OCI-LY1 (cell line): Measurements from ENCODE around the gene SLC25A25.

Experiments used
- EZH2 ChIP-seq: fragments of 200-600 bp; sonication (generic), shearing (Covaris generic); IDR thresholded peaks from 2 replicates; pipeline ENCODE4 v1.8.0; 2017; ENCODE audit warnings: borderline replicate concordance, mixed run types, mild to moderate bottlenecking, antibody characterized with exemption, low read length, moderate library complexity, mixed read lengths
- TF ChIP-seq, protein P1 (sequence below): fragments of 200-600 bp; sonication (generic), shearing (Covaris generic); IDR thresholded peaks from 2 replicates; pipeline ENCODE4 v1.5.1; 2017; ENCODE audit warnings: mild to moderate bottlenecking, antibody characterized with exemption, low read length, moderate library complexity, mixed read lengths

DNA sequence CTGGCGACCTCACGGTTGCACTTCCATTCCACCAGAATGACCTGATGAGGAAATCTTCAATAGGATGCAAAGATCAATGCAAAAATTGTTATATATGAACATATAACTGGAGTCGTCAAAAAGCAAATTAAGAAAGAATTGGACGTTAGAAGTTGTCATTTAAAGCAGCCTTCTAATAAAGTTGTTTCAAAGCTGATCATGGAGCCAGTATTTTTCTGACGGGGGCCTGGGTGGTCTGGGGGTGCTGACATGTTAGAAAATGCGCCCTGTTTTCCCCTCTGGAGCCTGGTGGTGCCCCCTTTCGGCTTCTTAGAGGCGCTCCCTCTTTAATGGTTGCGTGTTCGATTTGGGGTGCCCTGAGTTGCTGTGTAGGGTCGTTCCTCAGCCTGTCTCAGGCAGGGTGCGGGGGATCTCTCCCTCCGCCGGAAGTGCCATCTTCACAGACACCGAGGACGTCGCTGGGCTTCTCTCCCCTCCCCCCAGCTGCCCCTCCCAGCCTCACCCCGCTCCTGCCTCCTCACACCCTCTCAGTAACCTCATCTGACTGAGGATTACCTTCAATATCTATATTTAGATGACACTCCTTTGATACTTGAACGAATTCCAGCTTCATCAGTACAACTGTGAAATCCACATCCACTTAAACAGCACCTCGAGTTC lies 41.1 kb downstream of the SLC25A25 start:
- TF ChIP-seq, protein P1, sequence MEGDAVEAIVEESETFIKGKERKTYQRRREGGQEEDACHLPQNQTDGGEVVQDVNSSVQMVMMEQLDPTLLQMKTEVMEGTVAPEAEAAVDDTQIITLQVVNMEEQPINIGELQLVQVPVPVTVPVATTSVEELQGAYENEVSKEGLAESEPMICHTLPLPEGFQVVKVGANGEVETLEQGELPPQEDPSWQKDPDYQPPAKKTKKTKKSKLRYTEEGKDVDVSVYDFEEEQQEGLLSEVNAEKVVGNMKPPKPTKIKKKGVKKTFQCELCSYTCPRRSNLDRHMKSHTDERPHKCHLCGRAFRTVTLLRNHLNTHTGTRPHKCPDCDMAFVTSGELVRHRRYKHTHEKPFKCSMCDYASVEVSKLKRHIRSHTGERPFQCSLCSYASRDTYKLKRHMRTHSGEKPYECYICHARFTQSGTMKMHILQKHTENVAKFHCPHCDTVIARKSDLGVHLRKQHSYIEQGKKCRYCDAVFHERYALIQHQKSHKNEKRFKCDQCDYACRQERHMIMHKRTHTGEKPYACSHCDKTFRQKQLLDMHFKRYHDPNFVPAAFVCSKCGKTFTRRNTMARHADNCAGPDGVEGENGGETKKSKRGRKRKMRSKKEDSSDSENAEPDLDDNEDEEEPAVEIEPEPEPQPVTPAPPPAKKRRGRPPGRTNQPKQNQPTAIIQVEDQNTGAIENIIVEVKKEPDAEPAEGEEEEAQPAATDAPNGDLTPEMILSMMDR = no peak
- TF ChIP-seq EZH2 = no peak
